ENCODE measurements around the gene PDGFRB. TPM values are rescaled to one million over a fixed set of nuclear protein-coding genes. Genes with fewer than 3 reads are reported as not detected.
A peak's percentile ranks its signal among the peaks of the same experiment; 100 is the strongest.

The PDGFRB gene
- total and polyA plus RNA-seq, 2 of the 4 experiments (the other 2 are of a cell fraction): 108 to 124 TPM

DNA sequence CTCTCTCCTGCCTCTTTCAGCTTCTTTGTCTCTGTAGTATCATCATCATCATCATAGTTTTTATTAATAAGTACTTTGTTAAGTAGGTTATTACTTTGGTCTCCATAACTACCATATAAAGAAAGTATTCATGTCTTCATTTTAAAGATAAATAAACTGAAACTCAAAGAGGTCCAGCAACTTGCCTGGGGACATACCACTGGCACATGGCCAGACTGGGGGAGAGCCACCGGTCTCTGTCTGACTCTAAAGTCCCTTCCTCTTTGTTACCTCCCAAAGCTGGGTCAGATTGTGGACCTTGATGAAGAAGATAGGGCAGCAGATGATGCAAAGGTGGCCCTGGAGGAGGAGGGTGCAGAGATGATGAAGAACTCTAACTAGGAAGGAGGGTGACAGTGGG, 19.4 kb upstream of the PDGFRB start:
- intact Hi-C loops (cut with micrococcal nuclease): loop anchor here (1.0 kb wide), 1 partner anchor 45 kb away; no protein-coding TSS in a partner anchor
- BruUV-seq (replicated peaks): no TSS peak

More for the DNA sequence above, 19.4 kb upstream of the PDGFRB start:
- H4K91ac ChIP-seq (ENCODE audit: insufficient read depth, low read depth, low read length): no peak overlapping the region
- no peak overlapping the region for H4K8ac ChIP-seq (ENCODE audit: low read depth in 2 of 2, low read length in 2 of 2)
- H3K27me3 ChIP-seq (ENCODE audit: control insufficient read depth, insufficient read depth, low read length): peaks cover 13% of the 10 kb centered on the region
- H2AFZ ChIP-seq (replicated peaks; ENCODE audit: low read length, poor library complexity): no peak overlapping the region
- no peak overlapping the region; the same call in 1 of the 2 replicates for H3K14ac ChIP-seq (replicated peaks; ENCODE audit: low read depth, low read length)
- no peak overlapping the region for H3K23ac ChIP-seq (ENCODE audit: low read depth, low read length)
- no peak overlapping the region for H3K56ac ChIP-seq (ENCODE audit: extremely low read depth, insufficient read depth, low read length)
- H3K27ac ChIP-seq (ENCODE audit: insufficient read depth, low read length): no peak overlapping the region
- H2BK20ac ChIP-seq (ENCODE audit: low read depth, low read length): peak overlapping the region; percentile 39
- no peaks in the 10 kb centered on the region for H4K20me1 ChIP-seq (ENCODE audit: insufficient read depth, low read length)
- H3K36me3 ChIP-seq (ENCODE audit: control insufficient read depth, insufficient read depth, low read length): no peaks in the 10 kb centered on the region
- no peak overlapping the region for H2BK5ac ChIP-seq (ENCODE audit: low read depth, low read length, poor library complexity, severe bottlenecking)
- in situ Hi-C loops (cut with MboI; ENCODE audit: low sequenced_read_pairs): no loop called here
- peak overlapping the region; percentile 64; the same call in 1 of the 2 replicates for H2BK120ac ChIP-seq (ENCODE audit: low read depth, low read length)
- DNase-seq (no peak), ATAC-seq (ENCODE audit: low read depth) (no peak)
- dilution Hi-C loops (cut with HindIII; ENCODE audit: low sequenced_read_pairs, unreplicated experiment): no loop called here
- no peak overlapping the region for H3K9ac ChIP-seq (ENCODE audit: low read depth, low read length)
- no peaks in the 10 kb centered on the region for H3K79me1 ChIP-seq (ENCODE audit: low read depth in 1 of 2, low read length in 2 of 2)
- H2AK5ac ChIP-seq (ENCODE audit: low read depth, low read length): no peak overlapping the region
- H2AK9ac ChIP-seq (replicated peaks; ENCODE audit: low read depth, low read length, poor library complexity): no peak overlapping the region
- H2BK15ac ChIP-seq (ENCODE audit: low read depth, low read length): peak overlapping the region; percentile 36; the same call in 2 of the 3 replicates
- H3K4ac ChIP-seq (ENCODE audit: low read depth, low read length): peak overlapping the region; percentile 56
- H3K9me1 ChIP-seq (ENCODE audit: insufficient read depth, low read length): peaks cover 18% of the 10 kb centered on the region
- POLR2A ChIA-PET (ENCODE audit: unreplicated experiment): no interaction called here
- no peak overlapping the region for H3K4me2 ChIP-seq (ENCODE audit: low read depth, low read length)
- no peak overlapping the region for H3K18ac ChIP-seq (ENCODE audit: low read depth, low read length)
- no peak overlapping the region for H3K4me3 ChIP-seq (ENCODE audit: insufficient read depth, low read depth, low read length)
- TF ChIP-seq SMC3 (IDR thresholded peaks at IDR 0.05; ENCODE audit: low read depth, low read length) (no peak), MAZ (IDR thresholded peaks at IDR 0.05; ENCODE audit: borderline replicate concordance, low read depth, low read length) (no peak), RFX5 (IDR thresholded peaks at IDR 0.05; ENCODE audit: low read depth, low read length) (no peak), FOS (IDR thresholded peaks at IDR 0.05; ENCODE audit: low read depth, low read length) (no peak), CHD1 (IDR thresholded peaks at IDR 0.05; ENCODE audit: low read depth, low read length) (no peak)
- TF ChIP-seq, protein P1, sequence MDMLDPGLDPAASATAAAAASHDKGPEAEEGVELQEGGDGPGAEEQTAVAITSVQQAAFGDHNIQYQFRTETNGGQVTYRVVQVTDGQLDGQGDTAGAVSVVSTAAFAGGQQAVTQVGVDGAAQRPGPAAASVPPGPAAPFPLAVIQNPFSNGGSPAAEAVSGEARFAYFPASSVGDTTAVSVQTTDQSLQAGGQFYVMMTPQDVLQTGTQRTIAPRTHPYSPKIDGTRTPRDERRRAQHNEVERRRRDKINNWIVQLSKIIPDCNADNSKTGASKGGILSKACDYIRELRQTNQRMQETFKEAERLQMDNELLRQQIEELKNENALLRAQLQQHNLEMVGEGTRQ (IDR thresholded peaks at IDR 0.05; ENCODE audit: low read depth, low read length): no peak
- H4K5ac ChIP-seq (ENCODE audit: low read depth, low read length): no peak overlapping the region
- H3K4me1 ChIP-seq (ENCODE audit: control insufficient read depth, insufficient read depth, low read length): peaks cover 10% of the 10 kb centered on the region
- no CpG with 5 or more reads among the region's 1 CpG for WGBS, 2 experiments (ENCODE audit: extremely low coverage in 2 of 2, insufficient read length in 1 of 2)
- CTCF ChIA-PET: interaction anchor here (1.0 kb wide), 2 partner anchors 14 to 40 kb away, joined by 3 read pairs; no protein-coding TSS in a partner anchor
- H3K9me3 ChIP-seq (ENCODE audit: control insufficient read depth, insufficient read depth, low read length): no peaks in the 10 kb centered on the region
